Activated gamma-delta T cell (primary cell): ENCODE measurements around the gene GTF3A.
A peak's percentile ranks its signal among the peaks of the same experiment; 100 is the strongest.
"Not testable (repeated sequence)": the region's sequence is repeated elsewhere in the genome, so short reads cannot be mapped to it uniquely, and the experiment has no call there.

Experiments
- DNase-seq: peaks from one replicate; lab custom pipeline; 2025; lab: John Stamatoyannopoulos, UW
- total RNA-seq, 2 donors: gene quantifications; one replicate each; lab custom pipeline; 2026; lab: John Stamatoyannopoulos, UW

The GTF3A gene
- 204 to 340 reads per million in 2 donors for total RNA-seq

- peak; percentile 80 for DNase-seq
Observed at GRCh38 chr13:27424246-27425157, at the start of gene GTF3A. GTF3A (plus strand) TSS chr13:27424619.

GRCh38 chr13:27374650-27375049, 49.8 kb upstream of the GTF3A start:
- DNase-seq = no peak

GRCh38 chr13:27375686-27376326, 48.6 kb upstream of the GTF3A start:
- no peak for DNase-seq

- DNase-seq = no peak
Observed at GRCh38 chr13:27379126-27379525, 45.3 kb upstream of the GTF3A start.

- no peak for DNase-seq
Observed at GRCh38 chr13:27379694-27380641, 44.5 kb upstream of the GTF3A start.

GRCh38 chr13:27381601-27382000, 42.8 kb upstream of the GTF3A start:
- DNase-seq = no peak

GRCh38 chr13:27383104-27383921, 41.1 kb upstream of the GTF3A start:
- DNase-seq = no peak

- DNase-seq = no peak
Observed at GRCh38 chr13:27384285-27384684, 40.1 kb upstream of the GTF3A start.

- no peak for DNase-seq
Observed at GRCh38 chr13:27388241-27388640, 36.2 kb upstream of the GTF3A start.

GRCh38 chr13:27389891-27390290, 34.5 kb upstream of the GTF3A start:
- DNase-seq = no peak

- DNase-seq = no peak
Observed at GRCh38 chr13:27391471-27391870, 32.9 kb upstream of the GTF3A start.

GRCh38 chr13:27393101-27393500, 31.3 kb upstream of the GTF3A start:
- DNase-seq = no peak

GRCh38 chr13:27395007-27395510, 29.4 kb upstream of the GTF3A start:
- no peak for DNase-seq

GRCh38 chr13:27396252-27396846, 28.1 kb upstream of the GTF3A start:
- no peak for DNase-seq

GRCh38 chr13:27398360-27398759, 26.1 kb upstream of the GTF3A start:
- no peak for DNase-seq

GRCh38 chr13:27400405-27400804, 24.0 kb upstream of the GTF3A start:
- not testable (repeated sequence) for DNase-seq

- DNase-seq = no peak
Observed at GRCh38 chr13:27401210-27401609, 23.2 kb upstream of the GTF3A start.

GRCh38 chr13:27403203-27403678, 21.2 kb upstream of the GTF3A start:
- DNase-seq = no peak

GRCh38 chr13:27403727-27404385, 20.6 kb upstream of the GTF3A start:
- no peak for DNase-seq

GRCh38 chr13:27404680-27405079, 19.7 kb upstream of the GTF3A start:
- DNase-seq = no peak
